NT2/D1 (cell line): ENCODE results near the gene ICAM3.
"Not testable (repeated sequence)": the region's sequence is repeated elsewhere in the genome, so short reads cannot be mapped to it uniquely, and the experiment has no call there.

ENCODE experiments used
- DNase-seq: peaks from one replicate; pipeline ENCODE4 v3.0.0-alpha.2; 2011; ENCODE audit warnings: low read depth, low spot score
- H3K27me3 ChIP-seq: 2 replicates; pipeline ENCODE4 v1.6.0; 2011; ENCODE audit warnings: mild to moderate bottlenecking; ENCODE audit not compliant: insufficient read length, insufficient read depth
- H3K36me3 ChIP-seq: 2 replicates; pipeline ENCODE4 v1.6.1; 2011; ENCODE audit warnings: mild to moderate bottlenecking, low read length, mixed read lengths; ENCODE audit not compliant: insufficient read depth, insufficient read length
- H3K4me1 ChIP-seq: 2 replicates; pipeline ENCODE4 v1.5.1; 2011; ENCODE audit not compliant: insufficient read depth, insufficient read length
- H3K4me3 ChIP-seq: 2 replicates; pipeline ENCODE4 v1.5.1; 2011; ENCODE audit warnings: low read depth; ENCODE audit not compliant: insufficient read length
- H3K9ac ChIP-seq: 2 replicates; pipeline ENCODE4 v1.6.0; 2011; ENCODE audit warnings: low read depth; ENCODE audit not compliant: insufficient read length
- H3K9me3 ChIP-seq: 2 replicates; pipeline ENCODE4 v1.5.1; 2011; ENCODE audit warnings: mild to moderate bottlenecking, low read length; ENCODE audit not compliant: insufficient read depth
- SUZ12 ChIP-seq: IDR thresholded peaks from 2 replicates; pipeline ENCODE4 v1.6.1; 2011; ENCODE audit not compliant: insufficient read length, insufficient read depth; ENCODE audit errors: extremely low read depth
- YY1 ChIP-seq: IDR thresholded peaks from 2 replicates; pipeline ENCODE4 v1.6.1; 2011; ENCODE audit not compliant: insufficient read length, insufficient read depth
- ZNF274 ChIP-seq: IDR thresholded peaks from 2 replicates; pipeline ENCODE4 v1.6.1; 2011; ENCODE audit warnings: mild to moderate bottlenecking, low read depth, low read length

The ICAM3 gene

GRCh38 chr19:10339380-10339960, at the start of gene ICAM3:
Gene ICAM3 (minus strand): TSS chr19:10339624. CDS start chr19:10339614, 10 bp downstream.
- TF ChIP-seq SUZ12 = no peak
- TF ChIP-seq YY1 = no peak
- no peak for TF ChIP-seq ZNF274
- Histone ChIP-seq H3K9me3 (no peaks in the 10 kb centered on the region), H3K4me3 (no peak within 1 kb of the TSS), H3K27me3 (peaks cover 9% of the 10 kb centered on the region), H3K36me3 (no peaks in the 10 kb centered on the region), H3K9ac (no peak within 1 kb of the TSS), H3K4me1 (peaks cover 15% of the 10 kb centered on the region)
- no peak for DNase-seq

- H3K36me3 ChIP-seq = peaks cover 43% of the 10 kb centered on the region
- DNase-seq = peak; percentile 84
- no peaks in the 10 kb centered on the region for H3K9me3 ChIP-seq
- H3K9ac ChIP-seq = no peak overlapping the region
- H3K4me3 ChIP-seq = no peak overlapping the region
- no peaks in the 10 kb centered on the region for H3K27me3 ChIP-seq
- H3K4me1 ChIP-seq = peaks cover 8% of the 10 kb centered on the region
- TF ChIP-seq ZNF274 (no peak), SUZ12 (no peak), YY1 (no peak)
These were observed 49.5 kb upstream of the ICAM3 start for GRCh38 chr19:10388957-10389356.

- H3K27me3 ChIP-seq = no peaks in the 10 kb centered on the region
- no peak overlapping the region for H3K4me3 ChIP-seq
- H3K9me3 ChIP-seq = no peaks in the 10 kb centered on the region
- no peak for DNase-seq
- peaks cover 8% of the 10 kb centered on the region for H3K4me1 ChIP-seq
- no peak overlapping the region for H3K9ac ChIP-seq
- peaks cover 2% of the 10 kb centered on the region for H3K36me3 ChIP-seq
- TF ChIP-seq ZNF274 (no peak), SUZ12 (no peak), YY1 (no peak)
These were observed 45.2 kb upstream of the ICAM3 start for GRCh38 chr19:10384580-10384979.

GRCh38 chr19:10383223-10383499, 43.7 kb upstream of the ICAM3 start:
- H3K36me3 ChIP-seq, DNase-seq, H3K27me3 ChIP-seq, H3K9ac ChIP-seq, H3K9me3 ChIP-seq, H3K4me1 ChIP-seq, H3K4me3 ChIP-seq: not testable (repeated sequence)

GRCh38 chr19:10380313-10381102, 41.1 kb upstream of the ICAM3 start, which contains the start of gene TYK2:
Gene TYK2 (minus strand): TSS chr19:10380572. CDS start chr19:10378406, 2,166 bp downstream.
- Histone ChIP-seq H3K27me3 (no peaks in the 10 kb centered on the region), H3K9me3 (no peaks in the 10 kb centered on the region), H3K4me3 (peak within 1 kb of the TSS; percentile 98), H3K36me3 (peaks cover 15% of the 10 kb centered on the region), H3K9ac (peak within 1 kb of the TSS; percentile 98), H3K4me1 (peaks cover 4% of the 10 kb centered on the region)
- TF ChIP-seq YY1 = no peak
- no peak for TF ChIP-seq ZNF274
- no peak for TF ChIP-seq SUZ12
- DNase-seq = peak; percentile 98

GRCh38 chr19:10379880-10380312, 40.5 kb upstream of the ICAM3 start:
- Histone ChIP-seq H3K27me3 (no peaks in the 10 kb centered on the region), H3K4me1 (peaks cover 2% of the 10 kb centered on the region), H3K4me3 (peak overlapping the region; percentile 98), H3K36me3 (peaks cover 17% of the 10 kb centered on the region), H3K9me3 (no peaks in the 10 kb centered on the region), H3K9ac (peak overlapping the region; percentile 98)
- no peak for DNase-seq
- TF ChIP-seq YY1 (no peak), SUZ12 (no peak), ZNF274 (no peak)

- no peak overlapping the region for H3K9ac ChIP-seq
These were observed 38.7 kb upstream of the ICAM3 start for GRCh38 chr19:10378124-10378523.

GRCh38 chr19:10377140-10377640, 37.8 kb upstream of the ICAM3 start:
- H3K9ac ChIP-seq, H3K9me3 ChIP-seq, H3K4me3 ChIP-seq, H3K4me1 ChIP-seq, H3K27me3 ChIP-seq, DNase-seq: not testable (repeated sequence)
- peaks cover 26% of the 10 kb centered on the region for H3K36me3 ChIP-seq

More at GRCh38 chr19:10378124-10378523, 38.7 kb upstream of the ICAM3 start:
- DNase-seq = no peak
- H3K4me1 ChIP-seq = no peaks in the 10 kb centered on the region
- no peak overlapping the region for H3K4me3 ChIP-seq
- TF ChIP-seq ZNF274 (no peak), SUZ12 (no peak), YY1 (no peak)
- no peaks in the 10 kb centered on the region for H3K9me3 ChIP-seq
- H3K27me3 ChIP-seq = no peaks in the 10 kb centered on the region
- H3K36me3 ChIP-seq = peaks cover 21% of the 10 kb centered on the region
